Lung (tissue), 12 donors: ENCODE data around the gene WFS1. TPM values are rescaled to one million over a fixed set of nuclear protein-coding genes. Genes with fewer than 3 reads are reported as not detected.

Experiments used
- ATAC-seq: fragments of 200-7000 bp; cut with Tn5 transposase; one replicate; pipeline ENCODE4 v1.9.1; 2020; ENCODE audit warnings: moderate number of reproducible peaks; ENCODE audit not compliant: insufficient read depth, low FRiP score
- DNase-seq, 3 donors: peaks; one replicate each; pipeline ENCODE4 v3.0.0-alpha.2; 2013 to 2017
- H3K27ac ChIP-seq, 2 donors: one replicate each; pipeline ENCODE4 v1.5.1; 2013; ENCODE audit warnings: mild to moderate bottlenecking in 2 of 2, moderate library complexity in 2 of 2, control low read depth in 1 of 2, inconsistent platforms in 1 of 2, low read depth in 1 of 2, low read length in 1 of 2
- H3K27me3 ChIP-seq, 3 donors: one replicate each; pipeline ENCODE4 v1.5.1; 2013; ENCODE audit warnings: low read length in 2 of 3; ENCODE audit not compliant: control insufficient read depth in 3 of 3, insufficient read depth in 3 of 3
- H3K36me3 ChIP-seq, 4 donors: one replicate each; pipeline ENCODE4 v1.5.1; 2013; ENCODE audit warnings: low read length in 4 of 4, mild to moderate bottlenecking in 1 of 4, moderate library complexity in 1 of 4; ENCODE audit not compliant: control insufficient read depth in 4 of 4, insufficient read depth in 4 of 4
- H3K4me1 ChIP-seq, 5 donors: one replicate each; pipeline ENCODE4 v1.5.1; 2013; ENCODE audit warnings: low read length in 5 of 5, mild to moderate bottlenecking in 2 of 5, moderate library complexity in 1 of 5; ENCODE audit not compliant: control insufficient read depth in 5 of 5, insufficient read depth in 5 of 5
- H3K4me3 ChIP-seq: one replicate; pipeline ENCODE4 v1.5.1; 2013; ENCODE audit warnings: mild to moderate bottlenecking, control low read depth, moderate library complexity
- H3K9ac ChIP-seq, 2 donors: one replicate each; pipeline ENCODE4 v1.5.1; 2013; ENCODE audit warnings: low read length in 2 of 2, control low read depth in 1 of 2; ENCODE audit not compliant: insufficient read depth in 1 of 2
- H3K9me3 ChIP-seq, 4 donors: one replicate each; pipeline ENCODE4 v1.5.1; 2013; ENCODE audit warnings: low read length in 3 of 4, mild to moderate bottlenecking in 1 of 4, moderate library complexity in 1 of 4; ENCODE audit not compliant: control insufficient read depth in 4 of 4, insufficient read depth in 3 of 4
- WGBS, 2 donors: extraction: QIAGEN DNeasy Blood & Tissue Kit; methylation state at CpG; one replicate each; pipeline ENCODE4 v1.1.7; 2013; 5-methylcytosine and 5-hydroxymethylcytosine counted together
- polyA plus RNA-seq, 2 donors: library from polyadenylated mRNA; stranded (reverse); fragments of 200-250 nt; gene quantifications; one replicate each; pipeline ENCODE4 v1.2.1, GENCODE V29; 2013
- total RNA-seq, 2 donors: library from RNA; depleted of rRNA in 1 of 2; stranded (reverse); fragments of >200 nt in 1 of 2; gene quantifications; one replicate each; pipeline ENCODE4 v1.2.1, GENCODE V29; 2014 to 2021
- TF ChIP-seq, protein P1 (sequence below): IDR thresholded peaks from 2 replicates; pipeline ENCODE4 v1.5.1; 2012; ENCODE audit warnings: mild to moderate bottlenecking; ENCODE audit errors: control extremely low read depth, extremely low read depth
- donor health status: control.
- donor health status: control.
- donor health status: Bipolar disorder and iron deficiency.
- donor health status: healthy.
- donor health status: DM: yes; HTN: yes; CAD: no.

Gene WFS1
- total and polyA plus RNA-seq, 4 donors, result 26.5 to 76.0 (median 30.2) TPM

GRCh38 chr4:6258026-6258360, 11.7 kb upstream of the WFS1 start:
- H3K4me3 ChIP-seq, result no peak overlapping the region
- no peaks in the 10 kb centered on the region for H3K27me3 ChIP-seq
- no peak for DNase-seq
- 59 to 77% methylated on average over 5 of the region's 5 CpGs for WGBS, 2 donors
- H3K9ac ChIP-seq, result no peak overlapping the region
- no peak for ATAC-seq
- TF ChIP-seq, protein P1, sequence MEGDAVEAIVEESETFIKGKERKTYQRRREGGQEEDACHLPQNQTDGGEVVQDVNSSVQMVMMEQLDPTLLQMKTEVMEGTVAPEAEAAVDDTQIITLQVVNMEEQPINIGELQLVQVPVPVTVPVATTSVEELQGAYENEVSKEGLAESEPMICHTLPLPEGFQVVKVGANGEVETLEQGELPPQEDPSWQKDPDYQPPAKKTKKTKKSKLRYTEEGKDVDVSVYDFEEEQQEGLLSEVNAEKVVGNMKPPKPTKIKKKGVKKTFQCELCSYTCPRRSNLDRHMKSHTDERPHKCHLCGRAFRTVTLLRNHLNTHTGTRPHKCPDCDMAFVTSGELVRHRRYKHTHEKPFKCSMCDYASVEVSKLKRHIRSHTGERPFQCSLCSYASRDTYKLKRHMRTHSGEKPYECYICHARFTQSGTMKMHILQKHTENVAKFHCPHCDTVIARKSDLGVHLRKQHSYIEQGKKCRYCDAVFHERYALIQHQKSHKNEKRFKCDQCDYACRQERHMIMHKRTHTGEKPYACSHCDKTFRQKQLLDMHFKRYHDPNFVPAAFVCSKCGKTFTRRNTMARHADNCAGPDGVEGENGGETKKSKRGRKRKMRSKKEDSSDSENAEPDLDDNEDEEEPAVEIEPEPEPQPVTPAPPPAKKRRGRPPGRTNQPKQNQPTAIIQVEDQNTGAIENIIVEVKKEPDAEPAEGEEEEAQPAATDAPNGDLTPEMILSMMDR, result no peak
- peaks cover 0 to 5% (median 1%) of the 10 kb centered on the region in 4 donors for H3K9me3 ChIP-seq
- H3K36me3 ChIP-seq, result no peaks in the 10 kb centered on the region
- no peaks in the 10 kb centered on the region for H3K4me1 ChIP-seq
- H3K27ac ChIP-seq, result no peak overlapping the region

DNA sequence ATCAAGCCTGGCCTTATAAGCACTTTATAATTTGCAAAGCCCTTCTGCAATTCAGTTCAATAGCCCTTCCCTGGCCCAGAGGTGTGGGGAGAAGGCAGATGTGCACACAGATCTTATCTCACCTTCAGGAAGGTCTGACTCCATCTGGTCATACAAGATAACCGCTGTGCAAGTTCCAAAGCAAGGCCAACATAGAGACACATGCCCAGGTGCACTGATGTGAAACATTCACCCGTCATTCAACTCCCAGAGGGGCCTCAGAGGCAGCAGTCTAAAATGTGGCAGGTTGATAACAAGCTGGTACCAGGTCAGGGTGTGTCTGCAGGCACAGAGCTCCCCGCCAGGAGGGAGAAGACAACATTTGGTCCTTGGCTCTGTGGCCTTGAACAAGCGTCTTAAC, 10.9 kb upstream of the WFS1 start:
- H3K4me1 ChIP-seq, result no peaks in the 10 kb centered on the region
- no peak overlapping the region for H3K27ac ChIP-seq
- TF ChIP-seq, protein P1, result no peak
- peaks cover 0 to 5% (median 1%) of the 10 kb centered on the region in 4 donors for H3K9me3 ChIP-seq
- no peaks in the 10 kb centered on the region for H3K27me3 ChIP-seq
- H3K36me3 ChIP-seq, result no peaks in the 10 kb centered on the region
- no peak overlapping the region for H3K4me3 ChIP-seq
- no peak for DNase-seq
- WGBS, 2 donors, result 72 to 84% methylated on average over 4 of the region's 4 CpGs
- ATAC-seq, result no peak
- H3K9ac ChIP-seq, result no peak overlapping the region

DNA sequence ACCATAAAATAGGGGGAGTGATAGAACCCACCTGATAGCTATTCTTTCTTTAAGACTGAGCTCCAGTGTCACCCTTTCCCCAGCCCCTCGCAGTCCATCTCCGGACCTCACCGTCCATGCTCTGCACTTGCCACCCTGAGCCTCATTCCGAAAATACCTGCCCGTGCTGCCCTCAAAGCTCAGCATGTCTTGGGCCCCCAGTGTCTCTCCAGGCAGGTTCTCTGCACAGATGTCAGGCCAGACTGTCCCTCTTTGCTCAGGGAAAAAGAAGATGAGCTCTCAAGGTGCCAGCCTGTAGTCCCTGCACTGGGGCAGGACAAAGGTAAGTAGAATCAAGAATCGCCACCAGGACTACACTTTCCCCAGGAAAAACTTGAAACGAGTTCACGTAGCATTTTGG, 9.8 kb upstream of the WFS1 start:
- Histone ChIP-seq H3K27ac (no peak overlapping the region), H3K4me1 (no peaks in the 10 kb centered on the region), H3K4me3 (no peak overlapping the region), H3K36me3 (no peaks in the 10 kb centered on the region), H3K9me3 (peaks cover 0 to 3% (median under 1%) of the 10 kb centered on the region in 4 donors), H3K27me3 (no peaks in the 10 kb centered on the region), H3K9ac (no peak overlapping the region)
- DNase-seq (no peak), ATAC-seq (no peak)
- 83 to 86% methylated on average over 8 of the region's 8 CpGs for WGBS, 2 donors
- TF ChIP-seq, protein P1, result no peak

GRCh38 chr4:6262176-6262575, 7.5 kb upstream of the WFS1 start:
- H3K36me3 ChIP-seq, result no peaks in the 10 kb centered on the region
- no peaks in the 10 kb centered on the region for H3K9me3 ChIP-seq
- H3K9ac ChIP-seq, result no peak overlapping the region
- TF ChIP-seq, protein P1, result no peak
- no peak overlapping the region for H3K4me3 ChIP-seq
- no peak overlapping the region for H3K27ac ChIP-seq
- H3K4me1 ChIP-seq, result no peaks in the 10 kb centered on the region
- no peak for ATAC-seq
- no peak for DNase-seq
- H3K27me3 ChIP-seq, result no peaks in the 10 kb centered on the region
- WGBS, 2 donors, result 89 to 91% methylated on average over 12 of the region's 12 CpGs
